Uterus (tissue), 2 donors: ENCODE measurements around the gene CA10.

Experiments
- CTCF ChIP-seq, 4 experiments: fragments of 200-600 bp in 2 of 4; fragments of 450-650 bp in 2 of 4; sonication (generic) in 2 of 4; IDR thresholded peaks; one replicate each; pipeline ENCODE4 v1.5.1; 2016 to 2019; ENCODE audit warnings: antibody characterized with exemption in 4 of 4, mild to moderate bottlenecking in 2 of 4, moderate library complexity in 1 of 4
- POLR2A ChIP-seq, 2 donors: fragments of 450-650 bp; IDR thresholded peaks; one replicate each; pipeline ENCODE4 v1.6.1; 2016; ENCODE audit warnings: antibody characterized with exemption in 2 of 2, mild to moderate bottlenecking in 1 of 2, moderate library complexity in 1 of 2

- no peak for TF ChIP-seq CTCF (IDR thresholded peaks at IDR 0.05)
- no peak for TF ChIP-seq POLR2A (IDR thresholded peaks at IDR 0.05)
Observed at GRCh38 chr17:51992864-51993416, 165.6 kb downstream of the CA10 start.
